Suprapubic skin (tissue), 4 donors: Measurements from ENCODE around the gene RBM38. TPM values are rescaled to one million over a fixed set of nuclear protein-coding genes. Genes with fewer than 3 reads are reported as not detected.

Experiments
- DNase-seq, 2 donors: peaks; one replicate each; pipeline ENCODE4 v3.0.0-alpha.2; 2019; ENCODE audit warnings: low spot score in 2 of 2
- H3K27ac ChIP-seq: fragments of 200-600 bp; sonication (generic); one replicate; pipeline ENCODE4 v1.5.1; 2019
- H3K27me3 ChIP-seq: fragments of 200-600 bp; sonication (generic); one replicate; pipeline ENCODE4 v1.5.1; 2019
- H3K36me3 ChIP-seq: fragments of 200-600 bp; sonication (generic); one replicate; pipeline ENCODE4 v1.5.1; 2019
- H3K4me1 ChIP-seq: fragments of 200-600 bp; sonication (generic); one replicate; pipeline ENCODE4 v1.5.1; 2019
- H3K4me3 ChIP-seq: fragments of 200-600 bp; sonication (generic); one replicate; pipeline ENCODE4 v1.5.1; 2019; ENCODE audit warnings: mild to moderate bottlenecking
- H3K9me3 ChIP-seq: fragments of 200-600 bp; sonication (generic); one replicate; pipeline ENCODE4 v1.5.1; 2019
- CTCF ChIP-seq, 2 donors: fragments of 200-600 bp in 1 of 2; fragments of 450-650 bp in 1 of 2; sonication (generic) in 1 of 2; IDR thresholded peaks; one replicate each; pipeline ENCODE4 v1.5.1; 2016 to 2019; ENCODE audit warnings: antibody characterized with exemption in 2 of 2, mild to moderate bottlenecking in 1 of 2, moderate library complexity in 1 of 2
- EP300 ChIP-seq: sonication (generic); formaldehyde crosslinking; IDR thresholded peaks from one replicate; pipeline ENCODE4 v1.6.1; 2017; ENCODE audit warnings: antibody characterized with exemption
- POLR2A ChIP-seq, 2 donors: fragments of 450-650 bp; IDR thresholded peaks; one replicate each; pipeline ENCODE4 v1.6.1; 2017; ENCODE audit warnings: antibody characterized with exemption in 2 of 2, mild to moderate bottlenecking in 2 of 2, moderate library complexity in 2 of 2
- POLR2AphosphoS5 ChIP-seq, 3 donors: sonication (generic); formaldehyde crosslinking; IDR thresholded peaks; one replicate each; pipeline ENCODE4 v1.6.1; 2017; ENCODE audit warnings: antibody characterized with exemption in 3 of 3
- WGBS: methylation state at CpG from one replicate; pipeline ENCODE4 v1.1.5; 2018; 5-methylcytosine and 5-hydroxymethylcytosine counted together
- total RNA-seq, 4 donors: library from RNA; depleted of rRNA; stranded (reverse); fragments of >200 nt; gene quantifications; one replicate each; pipeline ENCODE4 v1.1.0, GENCODE V29; 2016

Gene RBM38
- total RNA-seq, 4 donors from 2014 or later: 8.7 to 16.7 (median 12.8) TPM

- WGBS: 96% methylated on average over 31 of the region's 32 CpGs
- peaks cover 53% of the 10 kb centered on the region for H3K36me3 ChIP-seq
- H3K9me3 ChIP-seq: no peaks in the 10 kb centered on the region
- no peak overlapping the region for H3K4me3 ChIP-seq
- no peak for DNase-seq
- no peak overlapping the region for H3K27ac ChIP-seq
- H3K4me1 ChIP-seq: peaks cover 39% of the 10 kb centered on the region
- no peaks in the 10 kb centered on the region for H3K27me3 ChIP-seq
- TF ChIP-seq EP300 (no peak), POLR2A (IDR thresholded peaks at IDR 0.05) (no peak), POLR2AphosphoS5 (IDR thresholded peaks at IDR 0.05) (no peak), CTCF (IDR thresholded peaks at IDR 0.05) (no peak)
Observed at GRCh38 chr20:57402206-57403125, 11.3 kb downstream of the RBM38 start.

DNA sequence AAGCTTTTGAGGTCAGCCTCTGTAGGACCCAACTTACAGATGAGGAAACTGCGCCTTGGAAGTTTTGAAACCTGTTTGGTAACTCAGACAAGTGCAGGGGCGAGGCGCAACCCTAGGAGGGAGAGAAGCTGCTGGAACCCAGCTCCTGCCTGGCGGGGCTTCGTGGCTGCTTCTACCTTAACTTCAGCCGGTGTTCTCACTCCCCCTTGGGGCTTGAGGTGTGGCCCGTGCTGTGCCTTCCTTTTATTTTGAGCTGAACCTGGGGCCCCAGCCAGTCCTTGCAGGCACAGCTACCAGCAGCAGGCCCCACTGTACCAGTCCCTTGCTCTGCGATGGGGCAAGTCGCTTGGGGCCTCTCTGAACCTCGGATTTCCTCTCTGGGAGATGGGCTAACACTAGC, 12.0 kb downstream of the RBM38 start:
- H3K36me3 ChIP-seq: peaks cover 61% of the 10 kb centered on the region
- no peak for TF ChIP-seq CTCF (IDR thresholded peaks at IDR 0.05)
- H3K27me3 ChIP-seq: no peaks in the 10 kb centered on the region
- no peak overlapping the region for H3K4me3 ChIP-seq
- 81% methylated on average over 9 of the region's 10 CpGs for WGBS
- no peak overlapping the region for H3K27ac ChIP-seq
- H3K9me3 ChIP-seq: no peaks in the 10 kb centered on the region
- H3K4me1 ChIP-seq: peaks cover 32% of the 10 kb centered on the region
- no peak for DNase-seq

DNA sequence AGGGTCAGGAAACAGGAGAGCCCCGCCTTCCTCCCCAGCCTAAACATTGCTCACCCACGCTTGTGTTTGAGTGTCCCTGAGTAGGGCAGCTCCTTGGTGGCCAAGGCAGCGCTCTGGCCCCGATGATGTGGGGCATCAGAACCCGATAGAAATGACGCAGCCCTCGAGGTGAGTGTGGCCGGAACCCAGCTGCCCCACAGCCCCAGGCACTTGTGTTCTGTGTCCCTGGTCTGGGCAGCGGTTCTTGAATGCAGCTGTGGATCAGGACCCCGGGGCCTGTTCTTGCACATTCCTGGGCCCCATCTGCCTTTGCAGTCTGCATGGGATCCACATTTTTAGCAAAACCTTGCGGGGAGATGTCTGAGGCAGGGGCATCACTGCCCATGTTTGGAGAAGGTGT, 12.8 kb downstream of the RBM38 start:
- Histone ChIP-seq H3K27ac (no peak overlapping the region), H3K36me3 (peaks cover 67% of the 10 kb centered on the region), H3K4me1 (peaks cover 24% of the 10 kb centered on the region), H3K27me3 (no peaks in the 10 kb centered on the region), H3K9me3 (no peaks in the 10 kb centered on the region), H3K4me3 (no peak overlapping the region)
- no peak for DNase-seq
- no CpG with 5 or more reads among the region's 11 CpGs for WGBS
- TF ChIP-seq CTCF (IDR thresholded peaks at IDR 0.05) (no peak), POLR2AphosphoS5 (IDR thresholded peaks at IDR 0.05) (no peak), POLR2A (IDR thresholded peaks at IDR 0.05) (no peak), EP300 (no peak)

GRCh38 chr20:57404419-57405072, 13.3 kb downstream of the RBM38 start:
- H3K27ac ChIP-seq: no peak overlapping the region
- 88% methylated on average over 8 of the region's 22 CpGs for WGBS

More at GRCh38 chr20:57404419-57405072, 13.3 kb downstream of the RBM38 start:
- no peak for DNase-seq
- Histone ChIP-seq H3K27me3 (no peaks in the 10 kb centered on the region), H3K4me3 (no peak overlapping the region), H3K4me1 (peaks cover 18% of the 10 kb centered on the region), H3K36me3 (peaks cover 71% of the 10 kb centered on the region), H3K9me3 (no peaks in the 10 kb centered on the region)
- TF ChIP-seq POLR2A (IDR thresholded peaks at IDR 0.05): no peak
- no peak for TF ChIP-seq CTCF (IDR thresholded peaks at IDR 0.05)
- no peak for TF ChIP-seq POLR2AphosphoS5 (IDR thresholded peaks at IDR 0.05)
- TF ChIP-seq EP300: no peak
